Measurements from ENCODE around the gene SFXN3.
A peak's percentile ranks its signal among the peaks of the same experiment; 100 is the strongest.

SFXN3 gene

GRCh38 chr10:101000127-101000914 is 30.7 kb upstream of the SFXN3 start:
- no peak for DNase-seq (ENCODE audit: low read depth in 2 of 2)

DNA sequence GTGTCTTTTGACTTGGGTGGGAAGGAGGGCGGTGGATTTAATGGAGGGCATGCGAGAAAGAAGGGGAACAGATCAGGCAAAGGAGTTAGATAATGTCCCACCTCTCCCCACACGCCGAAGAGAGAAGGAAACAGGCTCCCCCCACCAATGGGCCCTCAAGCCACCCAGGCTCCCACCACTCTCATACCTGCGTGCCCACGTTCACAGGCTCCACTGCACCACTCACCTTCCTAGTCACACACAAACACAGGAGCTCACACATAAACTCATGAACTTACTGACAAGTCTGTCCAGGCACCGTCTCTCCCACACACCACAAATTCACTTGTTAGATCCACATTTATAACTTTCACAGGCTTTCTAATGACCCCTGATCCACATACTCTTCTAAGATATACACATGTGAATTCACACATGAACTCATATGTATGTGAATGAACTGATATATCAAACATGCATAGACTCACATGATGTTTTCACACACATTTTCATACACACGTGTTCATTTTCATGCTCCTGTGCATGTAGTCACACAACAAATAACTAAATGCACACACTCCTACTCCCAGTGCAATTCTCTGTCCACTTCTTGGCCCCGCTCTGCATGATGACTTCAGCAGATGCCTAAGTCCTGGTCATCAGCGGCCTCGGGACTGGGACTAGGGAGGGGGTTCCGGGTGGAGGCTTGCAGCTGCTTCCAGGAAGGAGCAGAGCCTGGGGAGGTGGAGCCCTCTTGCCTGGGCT is 29.9 kb upstream of the SFXN3 start:
- DNase-seq (ENCODE audit: low read depth in 2 of 2), result no peak

- no peak for DNase-seq (ENCODE audit: low read depth in 2 of 2)
Measured at GRCh38 chr10:101001659-101002035, 29.4 kb upstream of the SFXN3 start.

DNA sequence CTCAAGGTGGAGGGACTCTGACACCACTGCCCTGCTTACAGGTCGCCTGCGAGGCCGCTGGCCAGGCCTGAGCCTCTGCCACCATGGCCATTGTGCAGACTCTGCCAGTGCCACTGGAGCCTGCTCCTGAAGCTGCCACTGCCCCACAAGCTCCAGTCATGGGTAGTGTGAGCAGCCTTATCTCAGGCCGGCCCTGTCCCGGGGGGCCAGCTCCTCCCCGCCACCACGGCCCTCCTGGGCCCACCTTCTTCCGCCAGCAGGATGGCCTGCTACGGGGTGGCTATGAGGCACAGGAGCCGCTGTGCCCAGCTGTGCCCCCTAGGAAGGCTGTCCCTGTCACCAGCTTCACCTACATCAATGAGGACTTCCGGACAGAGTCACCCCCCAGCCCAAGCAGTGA is 28.6 kb upstream of the SFXN3 start:
- no peak for DNase-seq (ENCODE audit: low read depth in 2 of 2)

- no peak for DNase-seq (ENCODE audit: low read depth in 2 of 2)
Measured at GRCh38 chr10:101003639-101004206, 27.3 kb upstream of the SFXN3 start.

DNA sequence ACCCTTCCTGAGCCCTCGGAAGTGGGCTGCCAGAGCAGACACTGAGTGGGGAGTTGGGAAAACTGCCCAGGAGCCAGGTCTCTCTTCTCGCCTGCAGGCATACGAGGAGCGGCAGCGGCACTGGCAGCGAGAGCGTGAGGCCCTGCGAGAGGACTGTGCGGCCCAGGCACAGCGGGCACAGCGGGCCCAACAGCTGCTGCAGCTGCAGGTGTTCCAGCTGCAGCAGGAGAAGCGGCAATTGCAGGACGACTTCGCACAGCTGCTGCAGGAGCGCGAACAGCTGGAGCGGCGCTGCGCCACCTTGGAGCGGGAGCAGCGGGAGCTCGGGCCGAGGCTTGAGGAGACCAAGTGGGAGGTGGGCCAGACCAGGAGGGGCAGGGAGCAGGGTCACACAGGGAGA is 25.7 kb upstream of the SFXN3 start:
- DNase-seq (ENCODE audit: low read depth in 2 of 2), result no peak

GRCh38 chr10:101005869-101006567 is 25.0 kb upstream of the SFXN3 start:
- DNase-seq (ENCODE audit: low read depth in 2 of 2), result no peak

- no peak for DNase-seq (ENCODE audit: low read depth in 2 of 2)
Measured at GRCh38 chr10:101006593-101007098, 24.4 kb upstream of the SFXN3 start.

GRCh38 chr10:101007099-101007711 is 23.8 kb upstream of the SFXN3 start:
- no peak for DNase-seq (ENCODE audit: low read depth in 2 of 2)

- no peak for DNase-seq (ENCODE audit: low read depth in 2 of 2)
Measured at GRCh38 chr10:101007915-101008822, 22.9 kb upstream of the SFXN3 start.

DNA sequence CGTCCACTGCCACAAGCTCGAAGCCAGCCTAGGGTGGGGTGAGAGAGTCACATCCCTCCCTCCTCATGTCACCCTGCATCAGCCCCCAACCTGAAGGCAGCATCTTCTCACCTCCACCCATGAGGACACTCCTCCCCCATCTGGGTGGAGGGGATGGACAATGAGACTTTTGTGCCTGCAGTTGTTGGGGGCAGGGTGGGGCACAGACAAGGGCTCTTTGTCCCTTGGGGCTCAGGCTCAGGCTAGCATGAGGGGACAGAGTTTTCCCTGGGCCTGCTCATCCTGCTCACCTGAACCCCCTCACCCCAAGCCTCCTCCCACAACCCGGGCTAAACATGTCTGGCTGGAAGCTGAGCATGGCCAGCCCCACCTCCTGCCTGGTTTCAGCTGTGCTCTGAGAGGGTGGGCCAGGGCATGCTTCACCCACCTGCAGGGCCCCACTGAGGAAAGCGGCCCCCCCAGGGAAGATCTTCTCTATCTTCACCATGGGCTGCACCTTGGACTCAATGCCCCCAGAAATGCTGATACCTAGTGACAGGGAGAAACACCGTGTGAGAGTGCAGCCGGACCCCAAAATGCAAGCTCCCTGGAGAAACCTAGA is 22.1 kb upstream of the SFXN3 start:
- no peak for DNase-seq (ENCODE audit: low read depth in 2 of 2)

GRCh38 chr10:101010329-101010728 is 20.7 kb upstream of the SFXN3 start:
- no peak for DNase-seq (ENCODE audit: low read depth in 2 of 2)

GRCh38 chr10:101011517-101012423 is 19.3 kb upstream of the SFXN3 start:
- no peak for DNase-seq (ENCODE audit: low read depth in 2 of 2)

DNA sequence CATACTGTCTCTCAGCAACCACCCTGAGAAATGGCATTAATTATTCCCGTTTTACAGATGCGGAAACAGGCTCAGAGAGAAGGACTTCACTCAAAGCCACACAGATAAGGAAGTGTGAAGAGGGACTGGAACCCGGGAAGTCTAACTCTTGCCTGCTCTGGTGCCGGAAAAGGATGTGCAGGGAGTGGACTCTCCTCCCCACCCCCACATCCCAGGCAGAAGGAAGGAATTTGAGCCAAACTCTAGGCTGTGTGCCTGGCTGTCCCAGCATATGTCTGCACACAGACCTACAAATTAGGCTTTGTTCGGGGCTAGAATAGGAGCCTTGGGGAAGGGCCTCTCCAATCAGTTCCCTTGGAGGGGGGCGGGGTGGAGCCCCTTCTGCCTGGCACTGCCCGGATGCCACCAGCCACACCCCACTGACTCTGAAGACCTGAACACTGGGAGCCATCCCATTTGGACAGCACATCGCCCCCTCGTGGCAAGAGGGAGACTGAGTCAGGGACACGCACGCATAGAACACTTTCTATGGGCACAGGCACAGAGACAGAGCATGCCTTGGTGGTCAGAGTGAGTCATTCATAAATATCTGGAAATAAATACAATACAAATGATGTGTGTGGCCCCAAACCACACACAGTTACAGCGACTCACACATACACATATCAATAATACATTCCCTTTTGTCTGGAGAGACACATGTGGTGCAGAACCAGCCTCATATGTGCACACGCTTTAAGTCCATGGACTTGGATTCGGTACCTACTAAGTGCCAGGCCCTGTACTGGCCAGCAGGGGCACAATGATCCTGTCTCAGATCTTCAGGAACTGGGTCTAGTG is 18.3 kb upstream of the SFXN3 start:
- DNase-seq (ENCODE audit: low read depth in 2 of 2), result peak; percentile 32 to 55

DNA sequence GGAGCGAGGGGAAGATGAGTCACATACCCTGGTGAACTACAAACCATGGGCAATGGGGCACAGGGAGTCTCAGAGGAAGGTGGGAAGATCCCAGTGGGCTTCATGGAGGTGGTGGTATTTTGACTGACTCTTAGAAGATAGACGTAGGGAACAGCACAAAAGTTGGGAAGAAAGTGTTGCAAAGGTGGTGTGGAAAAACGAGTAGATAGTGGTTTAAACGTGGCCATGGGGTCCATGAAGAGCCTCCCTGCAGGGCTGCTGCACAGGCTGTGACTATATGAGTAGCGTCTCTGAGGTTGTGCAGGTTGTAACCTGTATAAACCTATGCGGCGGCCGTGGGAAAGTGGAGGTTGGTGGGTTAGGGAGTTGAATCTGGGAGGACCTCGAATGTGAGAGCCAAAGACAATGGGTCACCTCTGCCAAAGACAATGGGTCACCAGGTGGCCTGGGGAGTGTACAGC is 17.6 kb upstream of the SFXN3 start:
- no peak for DNase-seq (ENCODE audit: low read depth in 2 of 2)

DNA sequence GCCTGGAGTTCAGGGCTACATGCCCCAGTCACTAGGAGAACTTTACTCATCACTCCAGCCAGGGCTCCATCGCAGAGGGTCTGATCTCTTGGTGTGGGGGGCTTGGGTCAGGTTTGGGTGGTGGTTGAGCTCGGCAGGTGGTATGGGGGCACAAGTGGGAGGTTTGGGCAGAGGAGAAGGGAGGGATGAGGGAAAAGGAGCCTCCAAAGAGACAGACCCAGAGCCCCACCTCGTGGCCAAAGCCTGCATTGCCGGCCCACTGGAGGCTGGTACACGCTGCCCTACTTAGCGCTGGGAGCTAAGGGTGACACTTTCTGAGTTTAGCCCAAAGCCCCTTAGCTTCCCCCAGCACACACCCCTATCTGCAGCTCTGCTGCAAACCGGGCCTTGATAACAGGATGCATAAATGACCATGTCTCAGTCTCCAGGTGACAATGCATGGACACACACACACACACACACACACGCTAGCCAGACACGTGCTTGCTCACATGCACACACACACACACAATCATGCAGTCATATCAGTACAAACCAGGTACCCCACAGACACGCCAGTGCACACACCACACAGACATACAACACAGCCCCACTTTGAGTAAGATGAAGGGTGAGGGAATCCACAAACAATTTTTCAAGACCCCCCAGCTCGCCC is 16.7 kb upstream of the SFXN3 start:
- DNase-seq (ENCODE audit: low read depth in 2 of 2), result peak; percentile 32 to 36

- DNase-seq (ENCODE audit: low read depth in 2 of 2), result no peak
Measured at GRCh38 chr10:101014966-101015581, 16.0 kb upstream of the SFXN3 start.

All from stimulated activated CD8-positive, alpha-beta memory T cell treated with anti-CD3 and anti-CD28 coated beads, Interleukin-15, amount 100 ng/mL, for 4 hours (primary cell).